Stimulated activated CD8-positive, alpha-beta memory T cell treated with anti-CD3 and anti-CD28 coated beads, Interleukin-12 subunit alpha, Interleukin-12 subunit beta, amount 100 ng/mL, for 4 hours (primary cell): Measurements from ENCODE around the gene TSC22D3.

ENCODE experiments used
- DNase-seq: peaks from one replicate; pipeline ENCODE4 v3.0.0-alpha.2; 2020; ENCODE audit warnings: low read depth

The TSC22D3 gene

GRCh38 chrX:107730991-107731766, 44.4 kb downstream of the TSC22D3 start:
- no peak for DNase-seq

GRCh38 chrX:107730298-107730655, 45.3 kb downstream of the TSC22D3 start:
- DNase-seq, result no peak

- no peak for DNase-seq
These were observed 45.9 kb downstream of the TSC22D3 start for GRCh38 chrX:107729558-107730297.

- DNase-seq, result no peak
These were observed 47.1 kb downstream of the TSC22D3 start for GRCh38 chrX:107728371-107729099.

GRCh38 chrX:107726816-107727534, 48.6 kb downstream of the TSC22D3 start:
- no peak for DNase-seq

- DNase-seq, result no peak
These were observed 49.6 kb downstream of the TSC22D3 start for GRCh38 chrX:107725761-107726555.

GRCh38 chrX:107724653-107725052, 50.9 kb downstream of the TSC22D3 start:
- DNase-seq, result no peak

- DNase-seq, result no peak
These were observed 52.1 kb downstream of the TSC22D3 start for GRCh38 chrX:107723511-107723910.

GRCh38 chrX:107721966-107722707, 53.5 kb downstream of the TSC22D3 start:
- DNase-seq, result no peak

GRCh38 chrX:107721318-107721717, 54.3 kb downstream of the TSC22D3 start:
- DNase-seq, result no peak

GRCh38 chrX:107718156-107718621, 57.4 kb downstream of the TSC22D3 start:
- DNase-seq, result no peak

GRCh38 chrX:107716816-107717700, 58.5 kb downstream of the TSC22D3 start:
- DNase-seq, result peak; percentile 65

GRCh38 chrX:107716118-107716684, 59.4 kb downstream of the TSC22D3 start:
- no peak for DNase-seq

GRCh38 chrX:107715331-107716117, 60.1 kb downstream of the TSC22D3 start:
- no peak for DNase-seq

- no peak for DNase-seq
These were observed 61.2 kb downstream of the TSC22D3 start for GRCh38 chrX:107714206-107714891.

- DNase-seq, result no peak
These were observed 61.9 kb downstream of the TSC22D3 start for GRCh38 chrX:107713543-107714205.

GRCh38 chrX:107713203-107713542, 62.4 kb downstream of the TSC22D3 start:
- no peak for DNase-seq
